Measurements from ENCODE around the gene AFG3L2. TPM values are rescaled to one million over a fixed set of nuclear protein-coding genes. Genes with fewer than 3 reads are reported as not detected.

Gene AFG3L2
- total RNA-seq, 1 experiment from 2014 or later: 66.7 TPM

DNA sequence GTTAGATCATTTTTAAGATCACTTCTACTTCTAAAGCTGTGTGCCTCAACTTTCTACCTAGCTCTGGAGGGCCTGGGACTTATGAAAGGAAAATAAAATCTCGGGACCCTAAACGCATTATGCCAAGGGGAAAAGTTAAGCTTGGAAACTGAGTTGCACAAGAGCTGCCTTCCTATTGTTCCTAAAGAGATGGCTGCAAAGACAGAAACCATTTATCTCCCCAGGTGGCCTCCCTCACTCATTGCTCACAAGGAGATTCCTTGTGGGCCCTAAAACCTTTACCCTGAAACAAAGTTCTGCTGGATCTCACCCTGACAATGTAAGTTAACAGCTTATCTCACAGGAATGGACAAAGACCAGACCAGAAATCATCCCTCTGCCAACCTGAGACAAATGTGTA, 42.2 kb downstream of the AFG3L2 start (continued):
- TF ChIP-seq, protein P1, sequence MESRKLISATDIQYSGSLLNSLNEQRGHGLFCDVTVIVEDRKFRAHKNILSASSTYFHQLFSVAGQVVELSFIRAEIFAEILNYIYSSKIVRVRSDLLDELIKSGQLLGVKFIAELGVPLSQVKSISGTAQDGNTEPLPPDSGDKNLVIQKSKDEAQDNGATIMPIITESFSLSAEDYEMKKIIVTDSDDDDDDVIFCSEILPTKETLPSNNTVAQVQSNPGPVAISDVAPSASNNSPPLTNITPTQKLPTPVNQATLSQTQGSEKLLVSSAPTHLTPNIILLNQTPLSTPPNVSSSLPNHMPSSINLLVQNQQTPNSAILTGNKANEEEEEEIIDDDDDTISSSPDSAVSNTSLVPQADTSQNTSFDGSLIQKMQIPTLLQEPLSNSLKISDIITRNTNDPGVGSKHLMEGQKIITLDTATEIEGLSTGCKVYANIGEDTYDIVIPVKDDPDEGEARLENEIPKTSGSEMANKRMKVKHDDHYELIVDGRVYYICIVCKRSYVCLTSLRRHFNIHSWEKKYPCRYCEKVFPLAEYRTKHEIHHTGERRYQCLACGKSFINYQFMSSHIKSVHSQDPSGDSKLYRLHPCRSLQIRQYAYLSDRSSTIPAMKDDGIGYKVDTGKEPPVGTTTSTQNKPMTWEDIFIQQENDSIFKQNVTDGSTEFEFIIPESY (IDR thresholded peaks at IDR 0.05; ENCODE audit: extremely low read depth, insufficient replicate concordance, low read length): no peak
- TF ChIP-seq CEBPB (IDR thresholded peaks at IDR 0.05; ENCODE audit: low read depth): no peak

DNA sequence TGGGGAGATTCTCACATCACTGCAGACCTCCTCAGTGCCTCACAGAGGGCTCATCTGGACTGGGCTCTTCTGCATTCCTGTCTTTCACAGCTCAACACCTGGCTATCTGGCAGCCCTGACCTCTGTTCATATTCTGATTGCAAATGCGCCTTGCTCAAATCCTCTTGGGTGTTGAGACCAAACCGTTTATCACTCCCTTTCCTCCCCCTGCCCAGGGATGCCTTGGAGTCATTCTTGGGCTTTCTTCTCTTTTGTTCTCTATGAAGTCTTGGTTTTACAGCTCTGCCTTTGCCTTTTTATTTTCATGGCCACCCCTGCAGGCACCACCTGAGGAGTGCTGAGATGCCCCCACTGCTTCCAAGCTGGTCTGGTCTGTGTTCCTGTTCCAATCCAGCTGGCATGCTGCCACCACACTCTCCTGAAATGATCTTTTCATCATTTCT, 42.6 kb downstream of the AFG3L2 start:
- Histone ChIP-seq H3K27ac (ENCODE audit: low read depth, low read length) (no peak overlapping the region), H3K4me2 (ENCODE audit: low read length) (no peak overlapping the region), H3K9ac (ENCODE audit: low read length) (no peak overlapping the region), H3K9me2 (ENCODE audit: insufficient read depth) (no peaks in the 10 kb centered on the region), H4K20me1 (ENCODE audit: insufficient read depth) (no peaks in the 10 kb centered on the region), H3K79me2 (ENCODE audit: insufficient read depth, low read length) (no peaks in the 10 kb centered on the region), H3K4me3 (replicated peaks in 1 of 2; ENCODE audit: low read depth in 1 of 2, low read length in 2 of 2) (no peak overlapping the region), H3K9me3 (ENCODE audit: control insufficient read depth in 1 of 2, insufficient read depth in 1 of 2, low read depth in 1 of 2, low read length in 2 of 2) (no peaks in the 10 kb centered on the region), H3K27me3 (ENCODE audit: insufficient read depth, low read length) (no peaks in the 10 kb centered on the region), H2AFZ (ENCODE audit: low read depth, low read length, poor library complexity, severe bottlenecking) (no peak overlapping the region), H3K36me3 (ENCODE audit: control insufficient read depth in 1 of 2, insufficient read depth in 2 of 2, low read length in 2 of 2) (peaks cover 11 to 22% of the 10 kb centered on the region in 2 experiments), H3K4me1 (ENCODE audit: control insufficient read depth in 1 of 2, insufficient read depth in 2 of 2, low read length in 2 of 2) (peaks cover 10 to 19% of the 10 kb centered on the region in 2 experiments; a peak in 3 of 4 replicates)
- POLR2A ChIA-PET: no interaction called here
- no peak for ATAC-seq
- intact Hi-C loops (cut with micrococcal nuclease): no loop called here
- no peak for DNase-seq (ENCODE audit: low read depth, low spot score)
- no TSS peak for BruUV-seq (replicated peaks)
- CTCF ChIA-PET: no interaction called here
- RAD21 ChIA-PET (ENCODE audit: low non-redundant PET in 1 of 2, low total read pairs in 2 of 2, uncharacterized antibody in 2 of 2, unreplicated experiment in 2 of 2): no interaction called here
- TF ChIP-seq SIN3A (IDR thresholded peaks at IDR 0.05; ENCODE audit: low read depth) (no peak), FOSL1 (IDR thresholded peaks at IDR 0.05; ENCODE audit: low read depth) (no peak), CEBPB (IDR thresholded peaks at IDR 0.05; ENCODE audit: low read depth) (no peak), POLR2A (IDR thresholded peaks at IDR 0.05; ENCODE audit: borderline replicate concordance, extremely low read depth, insufficient read depth, insufficient read length) (no peak), EZH2phosphoT487 (IDR thresholded peaks at IDR 0.05; ENCODE audit: borderline replicate concordance) (no peak), SRF (IDR thresholded peaks at IDR 0.05; ENCODE audit: low read depth) (no peak), CTCF (IDR thresholded peaks at IDR 0.05 in 2 of 3, conservative IDR thresholded peaks at IDR 0.05 in 1 of 3; ENCODE audit: borderline replicate concordance in 1 of 3, insufficient read depth in 1 of 3, low read depth in 2 of 3, low read length in 2 of 3) (no peak), RAD21 (IDR thresholded peaks at IDR 0.05; ENCODE audit: low read depth) (no peak), YY1 (IDR thresholded peaks at IDR 0.05; ENCODE audit: extremely low read depth, insufficient replicate concordance, low read depth, low read length) (no peak), EZH2 (IDR thresholded peaks at IDR 0.05) (no peak), ZNF274 (IDR thresholded peaks at IDR 0.05; ENCODE audit: low read depth, low read length) (no peak), TCF7L2 (IDR thresholded peaks at IDR 0.05; ENCODE audit: borderline replicate concordance, extremely low read depth, insufficient read depth, insufficient read length) (no peak), ZFX (IDR thresholded peaks at IDR 0.05) (no peak)
- TF ChIP-seq, protein P2, sequence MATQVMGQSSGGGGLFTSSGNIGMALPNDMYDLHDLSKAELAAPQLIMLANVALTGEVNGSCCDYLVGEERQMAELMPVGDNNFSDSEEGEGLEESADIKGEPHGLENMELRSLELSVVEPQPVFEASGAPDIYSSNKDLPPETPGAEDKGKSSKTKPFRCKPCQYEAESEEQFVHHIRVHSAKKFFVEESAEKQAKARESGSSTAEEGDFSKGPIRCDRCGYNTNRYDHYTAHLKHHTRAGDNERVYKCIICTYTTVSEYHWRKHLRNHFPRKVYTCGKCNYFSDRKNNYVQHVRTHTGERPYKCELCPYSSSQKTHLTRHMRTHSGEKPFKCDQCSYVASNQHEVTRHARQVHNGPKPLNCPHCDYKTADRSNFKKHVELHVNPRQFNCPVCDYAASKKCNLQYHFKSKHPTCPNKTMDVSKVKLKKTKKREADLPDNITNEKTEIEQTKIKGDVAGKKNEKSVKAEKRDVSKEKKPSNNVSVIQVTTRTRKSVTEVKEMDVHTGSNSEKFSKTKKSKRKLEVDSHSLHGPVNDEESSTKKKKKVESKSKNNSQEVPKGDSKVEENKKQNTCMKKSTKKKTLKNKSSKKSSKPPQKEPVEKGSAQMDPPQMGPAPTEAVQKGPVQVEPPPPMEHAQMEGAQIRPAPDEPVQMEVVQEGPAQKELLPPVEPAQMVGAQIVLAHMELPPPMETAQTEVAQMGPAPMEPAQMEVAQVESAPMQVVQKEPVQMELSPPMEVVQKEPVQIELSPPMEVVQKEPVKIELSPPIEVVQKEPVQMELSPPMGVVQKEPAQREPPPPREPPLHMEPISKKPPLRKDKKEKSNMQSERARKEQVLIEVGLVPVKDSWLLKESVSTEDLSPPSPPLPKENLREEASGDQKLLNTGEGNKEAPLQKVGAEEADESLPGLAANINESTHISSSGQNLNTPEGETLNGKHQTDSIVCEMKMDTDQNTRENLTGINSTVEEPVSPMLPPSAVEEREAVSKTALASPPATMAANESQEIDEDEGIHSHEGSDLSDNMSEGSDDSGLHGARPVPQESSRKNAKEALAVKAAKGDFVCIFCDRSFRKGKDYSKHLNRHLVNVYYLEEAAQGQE (IDR thresholded peaks at IDR 0.05; ENCODE audit: low read depth): no peak
- TF ChIP-seq, protein P1 (IDR thresholded peaks at IDR 0.05; ENCODE audit: extremely low read depth, insufficient replicate concordance, low read length): no peak

Data from HCT116 (cell line).